GM23248 (cell line): ENCODE results near the gene AGL. TPM values are rescaled to one million over a fixed set of nuclear protein-coding genes. Genes with fewer than 3 reads are reported as not detected.
"Not testable (repeated sequence)": the region's sequence is repeated elsewhere in the genome, so short reads cannot be mapped to it uniquely, and the experiment has no call there.

Experiments
- DNase-seq: peaks from one replicate; pipeline ENCODE4 v3.0.0-alpha.2; 2015
- H2AFZ ChIP-seq: fragments of 200-600 bp; sonication (generic); 2 replicates; pipeline ENCODE4 v1.6.1; 2016; ENCODE audit warnings: antibody characterized with exemption
- H3F3A ChIP-seq: fragments of 200-600 bp; sonication (generic); 2 replicates; pipeline ENCODE4 v1.6.1; 2016; ENCODE audit warnings: mild to moderate bottlenecking, antibody characterized with exemption, mixed run types; ENCODE audit not compliant: insufficient read depth
- H3K27ac ChIP-seq: fragments of 200-600 bp; sonication (generic); 2 replicates; pipeline ENCODE4 v1.5.1; 2016; ENCODE audit warnings: mild to moderate bottlenecking
- H3K27me3 ChIP-seq: fragments of 200-600 bp; sonication (generic); replicated peaks from 2 replicates; pipeline ENCODE4 v1.6.1; 2016; ENCODE audit warnings: mild to moderate bottlenecking; ENCODE audit not compliant: insufficient read depth
- H3K36me3 ChIP-seq: fragments of 200-600 bp; sonication (generic); 2 replicates; pipeline ENCODE4 v1.6.1; 2016; ENCODE audit warnings: low read depth, mild to moderate bottlenecking
- H3K4me1 ChIP-seq: fragments of 200-600 bp; sonication (generic); 2 replicates; pipeline ENCODE4 v1.6.1; 2016; ENCODE audit warnings: mild to moderate bottlenecking; ENCODE audit not compliant: insufficient read depth
- H3K4me2 ChIP-seq: fragments of 200-600 bp; sonication (generic); one replicate; pipeline ENCODE4 v1.6.1; 2016; ENCODE audit warnings: mild to moderate bottlenecking; ENCODE audit not compliant: unreplicated experiment
- H3K4me3 ChIP-seq: fragments of 200-600 bp; sonication (generic); 2 replicates; pipeline ENCODE4 v1.5.1; 2016; ENCODE audit warnings: mild to moderate bottlenecking
- H3K79me2 ChIP-seq: fragments of 200-600 bp; sonication (generic); 2 replicates; pipeline ENCODE4 v1.6.1; 2016; ENCODE audit warnings: mild to moderate bottlenecking; ENCODE audit not compliant: insufficient read depth
- H3K9ac ChIP-seq: fragments of 200-600 bp; sonication (generic); 2 replicates; pipeline ENCODE4 v1.6.1; 2016; ENCODE audit warnings: mild to moderate bottlenecking
- H3K9me2 ChIP-seq: fragments of 200-600 bp; sonication (generic); 2 replicates; pipeline ENCODE4 v1.6.1; 2016; ENCODE audit warnings: mixed run types, mild to moderate bottlenecking, moderate library complexity; ENCODE audit not compliant: insufficient read depth
- H3K9me3 ChIP-seq: fragments of 200-600 bp; sonication (generic); one replicate; pipeline ENCODE4 v1.6.1; 2017; ENCODE audit warnings: low read depth
- H4K20me1 ChIP-seq: fragments of 200-600 bp; sonication (generic); 2 replicates; pipeline ENCODE4 v1.6.0; 2016; ENCODE audit not compliant: insufficient read depth
- EZH2 ChIP-seq: fragments of 200-600 bp; sonication (generic); IDR thresholded peaks from 2 replicates; pipeline ENCODE4 v1.6.1; 2018; ENCODE audit warnings: antibody characterized with exemption, mild to moderate bottlenecking; ENCODE audit not compliant: insufficient read depth, poor library complexity, severe bottlenecking
- EZH2phosphoT487 ChIP-seq: fragments of 200-600 bp; sonication (generic); IDR thresholded peaks from 2 replicates; pipeline ENCODE4 v1.6.1; 2018; ENCODE audit warnings: antibody characterized with exemption, moderate library complexity, mild to moderate bottlenecking, low read depth; ENCODE audit not compliant: insufficient read depth
- WGBS, 2 experiments: methylation state at CpG; one replicate each; pipeline ENCODE4 v1.1.6; 2015 to 2017; ENCODE audit warnings: low lambda C conversion rate in 2 of 2, low coverage in 1 of 2; ENCODE audit errors: missing lambda C conversion rate in 2 of 2; 5-methylcytosine and 5-hydroxymethylcytosine counted together
- in situ Hi-C: fragments of 300-500 bp; cut with MboI; formaldehyde crosslinking; loops from 2 replicates; pipeline ENCODE4 v1.15.0; 2020
- polyA plus RNA-seq: library from polyadenylated mRNA; unstranded; fragments of >200 nt; fragmentation: Nextera tagmentation; extraction: Ambion mirVana; gene quantifications from 2 replicates; pipeline ENCODE4 v1.2.1, GENCODE V29; 2016
- small RNA-seq: library from RNA; depleted of rRNA; stranded (forward); fragments of <200 nt; gene quantifications from one replicate; pipeline ENCODE3, GENCODE V24; 2014; ENCODE audit warnings: low read depth, low replicate concordance
- total RNA-seq: library from RNA; depleted of rRNA; stranded (reverse); fragments of >200 nt; shearing (Covaris generic); gene quantifications from 2 replicates; pipeline ENCODE4 v1.2.3, GENCODE V29; 2014; rRNA removed

The AGL gene
- total and polyA plus RNA-seq, 2 experiments from 2014 or later = 5.5 to 8.0 TPM

DNA sequence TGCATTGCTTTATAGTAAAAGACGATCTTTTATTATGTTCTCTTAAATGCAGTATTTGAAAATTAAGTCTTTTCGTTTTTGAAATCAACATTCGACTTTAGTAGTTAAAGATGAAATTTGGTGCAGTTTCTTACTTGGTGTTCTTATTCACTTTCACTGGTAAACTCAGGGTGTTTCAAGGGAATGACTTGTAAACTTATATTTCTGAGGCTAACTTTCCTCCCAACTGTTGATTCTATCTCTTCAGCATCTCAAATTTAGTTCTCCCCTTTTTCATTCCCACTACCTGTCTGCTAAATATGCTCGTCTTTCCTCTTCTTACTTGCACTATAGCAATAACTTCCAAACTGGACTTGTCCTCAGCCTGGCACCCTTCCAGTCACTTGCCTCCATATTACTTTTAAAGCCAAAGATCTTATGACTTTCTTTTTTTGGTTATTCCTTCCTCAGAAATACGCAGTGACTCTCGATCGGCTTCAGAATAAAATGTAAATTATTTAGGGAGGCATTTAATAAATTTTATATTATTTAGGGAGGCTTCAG, 120.6 kb downstream of the AGL start:
- Histone ChIP-seq H3K27ac (peak overlapping the region; percentile 72), H3K4me3 (peak overlapping the region; percentile 90), H3K4me1 (peaks cover 24% of the 10 kb centered on the region), H3K9ac (peak overlapping the region; percentile 89), H3K79me2 (peaks cover 56% of the 10 kb centered on the region), H2AFZ (peak overlapping the region; percentile 100), H3K36me3 (peaks cover 6% of the 10 kb centered on the region; the same call in 1 of the 2 replicates), H3K27me3 (no peaks in the 10 kb centered on the region), H3F3A (peaks cover 6% of the 10 kb centered on the region; the same call in 1 of the 2 replicates), H3K4me2 (peak overlapping the region; percentile 86), H3K9me2 (no peaks in the 10 kb centered on the region), H4K20me1 (no peaks in the 10 kb centered on the region), H3K9me3 (no peaks in the 10 kb centered on the region)
- DNase-seq = peak; percentile 47
- in situ Hi-C loops = no loop called here
- 42% methylated on average over 7 of the region's 7 CpGs for WGBS, 2 experiments
- TF ChIP-seq EZH2phosphoT487 = no peak
- TF ChIP-seq EZH2 = no peak

DNA sequence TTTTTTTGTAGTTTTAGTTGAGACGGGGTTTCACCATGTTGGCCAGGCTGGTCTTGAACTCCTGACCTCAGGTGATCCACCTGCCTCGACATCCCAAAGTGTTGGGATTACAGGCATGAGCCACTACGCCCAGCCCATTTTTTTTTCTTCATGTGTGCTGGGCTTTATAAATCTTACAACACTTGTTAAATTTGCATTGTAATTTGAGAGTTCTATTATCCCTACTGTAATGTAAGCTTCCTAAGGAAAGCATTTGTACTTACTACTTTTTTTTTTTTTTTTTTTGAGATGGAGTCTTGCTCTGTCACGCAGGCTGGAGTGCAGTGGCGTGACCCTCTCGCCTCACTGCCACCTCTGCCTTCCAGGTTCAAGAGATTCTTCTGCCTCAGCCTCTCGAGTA, 121.9 kb downstream of the AGL start:
- H3K9ac ChIP-seq, H3K4me3 ChIP-seq, H3K9me3 ChIP-seq, H3K27me3 ChIP-seq, H4K20me1 ChIP-seq, H2AFZ ChIP-seq, H3K9me2 ChIP-seq, in situ Hi-C loops, H3F3A ChIP-seq: not testable (repeated sequence)
- Histone ChIP-seq H3K4me1 (peaks cover 24% of the 10 kb centered on the region), H3K79me2 (peaks cover 68% of the 10 kb centered on the region), H3K4me2 (peak overlapping the region; percentile 45), H3K36me3 (peaks cover 18% of the 10 kb centered on the region; the same call in 1 of the 2 replicates), H3K27ac (peak overlapping the region; percentile 34; the same call in 1 of the 2 replicates)
- peak; percentile 17 for DNase-seq
- WGBS, 2 experiments = 94 to 99% methylated on average over 7 of the region's 7 CpGs

Small RNA genes within 50 kb of the gene (small RNA-seq; reads per million reads assigned to genes)
- not detected for gene AC096949.1

Other genes starting within 250 kb of the AGL start
- gene PALMD, start 204.2 kb upstream of the AGL start, total RNA-seq = 0.11 TPM in 1 of 2 replicates, not detected in the other
- gene PALMD, start 204.2 kb upstream of the AGL start, polyA plus RNA-seq = 0.09 and 0.10 TPM in 2 replicates
- gene FRRS1, start 83.7 kb upstream of the AGL start, total RNA-seq = 1.3 and 3.9 TPM in 2 replicates
- 0.10 and 0.13 TPM in 2 replicates for gene FRRS1, start 83.7 kb upstream of the AGL start, polyA plus RNA-seq
- gene SLC35A3, start 119.6 kb downstream of the AGL start, total RNA-seq = 35.7 and 46.0 TPM in 2 replicates
- gene SLC35A3, start 119.6 kb downstream of the AGL start, polyA plus RNA-seq = 30.7 and 31.1 TPM in 2 replicates